RPMI7951 (cell line): ENCODE data around the gene ZIC1. TPM values are rescaled to one million over a fixed set of nuclear protein-coding genes. Genes with fewer than 3 reads are reported as not detected.

Experiments
- DNase-seq: peaks from one replicate; pipeline ENCODE4 v3.0.0-alpha.2; 2012; ENCODE audit warnings: low read depth
- total RNA-seq: library from RNA; depleted of rRNA; stranded (reverse); fragments of >200 nt; shearing (Covaris generic); gene quantifications from 2 replicates; pipeline ENCODE4 v1.2.3, GENCODE V29; 2014

The ZIC1 gene
- total RNA-seq, 1 experiment from 2014 or later = 12.1 TPM

DNA sequence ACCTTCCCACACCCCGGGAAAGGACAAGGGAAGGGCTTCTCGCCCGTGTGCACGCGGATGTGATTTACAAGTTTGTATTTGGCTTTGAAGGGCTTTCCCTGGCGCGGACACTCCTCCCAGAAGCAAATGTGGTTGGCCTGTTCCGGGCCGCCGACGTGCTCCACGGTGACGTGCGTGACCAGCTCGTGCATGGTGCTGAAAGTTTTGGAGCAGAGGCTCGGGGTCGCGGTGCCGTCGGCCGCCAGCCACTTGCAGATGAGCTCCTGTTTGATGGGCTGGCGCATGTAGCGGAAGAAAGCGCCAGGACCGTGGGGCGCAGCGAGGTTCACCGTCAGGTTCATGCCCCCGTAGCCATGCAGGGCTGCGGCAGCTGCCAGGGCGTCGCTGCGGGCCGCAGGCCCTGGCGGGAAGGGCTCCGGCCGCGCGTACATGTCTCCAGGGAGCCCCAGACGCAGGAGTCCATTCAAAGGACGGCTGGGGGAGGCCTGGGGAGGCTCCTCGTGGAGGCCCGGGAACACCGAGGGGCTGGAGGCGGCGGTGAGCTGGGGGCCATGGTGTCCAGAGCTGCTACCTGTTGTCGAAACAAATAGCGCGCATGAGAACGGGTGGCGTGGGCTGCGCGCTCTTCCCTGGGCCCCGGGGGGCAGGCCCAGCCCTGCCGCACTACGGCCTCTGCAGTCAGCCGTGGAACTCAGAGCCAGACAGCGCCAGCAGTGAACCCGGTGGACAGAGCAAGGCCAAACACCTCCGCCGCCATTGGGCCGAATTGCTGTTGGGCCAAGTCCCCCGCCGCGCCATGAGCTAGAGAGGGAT, 13.1 kb upstream of the ZIC1 start:
- no peak for DNase-seq

DNA sequence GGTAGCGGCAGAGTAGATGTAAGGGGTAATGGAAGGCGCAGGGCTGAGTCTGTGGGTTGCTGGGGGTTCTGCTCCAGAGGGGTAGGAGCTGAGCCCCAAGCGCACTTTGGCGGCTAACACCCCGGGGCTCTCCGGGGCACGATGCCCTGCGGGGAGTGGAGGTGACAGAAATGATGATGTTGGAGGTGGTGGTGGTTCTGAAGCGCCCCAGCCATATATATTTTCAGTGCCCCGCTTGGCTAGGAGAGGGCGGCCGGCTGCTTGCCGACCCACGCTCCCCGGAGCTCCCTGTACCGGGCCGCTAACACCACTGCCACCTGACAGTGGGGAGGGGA, 12.5 kb upstream of the ZIC1 start:
- no peak for DNase-seq

DNA sequence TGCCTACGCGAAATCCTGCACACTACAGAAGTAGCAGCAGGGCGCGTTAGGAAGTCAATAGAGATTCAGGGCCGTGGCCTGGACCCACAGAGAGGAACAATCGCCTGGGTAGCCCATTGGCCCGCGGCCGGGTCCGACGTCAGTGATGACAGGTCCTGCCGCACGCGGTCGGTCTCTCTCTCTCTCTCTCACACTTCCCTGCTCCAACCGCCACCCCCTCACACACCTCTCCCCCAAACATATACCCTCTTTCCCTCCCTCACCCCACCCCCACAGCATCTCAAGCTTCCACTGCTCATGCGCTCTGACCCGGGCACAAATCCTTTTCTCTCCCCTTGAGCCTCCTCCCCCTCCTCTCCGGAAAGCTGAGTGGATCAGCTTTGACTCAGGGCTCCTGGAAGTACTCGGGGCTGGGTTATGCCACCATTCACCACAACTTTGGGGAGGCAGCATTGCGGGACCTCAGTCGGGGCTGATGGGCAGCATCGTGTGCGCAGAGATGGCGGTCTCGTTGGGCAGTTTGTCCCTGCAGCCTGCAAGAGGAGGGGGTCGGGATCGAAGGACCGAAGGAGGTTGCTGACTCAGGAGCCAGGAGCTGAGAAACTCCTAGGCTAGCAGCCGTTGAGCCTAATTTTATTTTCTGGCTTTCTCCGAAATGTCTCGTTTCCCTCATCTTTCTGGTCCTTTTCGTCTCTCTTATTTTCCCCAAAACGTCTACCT, 11.8 kb upstream of the ZIC1 start:
- no peak for DNase-seq

DNA sequence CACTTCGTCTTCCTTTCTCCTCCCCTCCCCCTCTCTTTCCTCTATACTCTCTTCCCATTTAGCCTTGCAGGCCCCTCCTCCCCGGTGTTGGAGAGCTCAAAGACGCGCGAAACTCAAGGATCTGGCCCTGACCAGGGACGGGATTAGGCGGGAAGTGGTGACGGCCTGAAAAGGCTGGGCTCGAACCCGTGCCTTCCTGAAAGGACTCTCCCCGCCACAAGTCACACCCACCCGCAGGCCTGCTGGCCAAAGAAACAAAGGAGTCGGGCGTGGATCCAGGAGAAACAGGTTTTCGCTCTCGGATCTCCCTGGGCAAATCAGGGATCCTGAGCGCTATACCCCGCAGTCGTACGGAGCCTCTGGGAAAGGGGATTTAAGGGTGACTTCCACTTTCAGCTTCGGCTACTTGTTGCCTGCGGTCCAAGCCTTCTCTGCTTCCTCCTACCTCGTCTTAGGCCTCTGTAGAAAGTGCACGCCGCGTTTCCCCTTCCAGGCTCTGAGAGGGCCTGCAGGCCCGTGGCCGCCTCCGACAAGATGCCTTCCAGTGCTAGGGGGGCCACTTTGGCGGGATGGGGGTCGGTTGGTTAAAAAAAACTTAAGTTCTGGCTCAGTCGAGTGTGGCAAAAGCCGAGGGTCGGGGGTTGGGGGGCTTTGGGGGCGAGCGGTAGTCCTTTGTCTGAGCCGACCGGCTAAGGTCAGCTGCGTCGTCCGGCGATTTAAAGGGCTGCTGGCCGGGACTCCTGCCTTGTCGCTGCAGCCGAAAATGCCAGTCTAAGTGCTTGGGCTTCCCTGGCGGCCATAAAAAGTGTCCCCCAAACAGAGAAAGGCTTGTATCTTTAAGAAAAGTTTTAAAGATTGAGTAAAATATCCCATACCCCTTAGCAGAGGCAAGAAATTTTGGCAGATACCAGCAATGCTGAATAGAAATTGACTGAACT, 11.0 kb upstream of the ZIC1 start:
- no peak for DNase-seq

DNA sequence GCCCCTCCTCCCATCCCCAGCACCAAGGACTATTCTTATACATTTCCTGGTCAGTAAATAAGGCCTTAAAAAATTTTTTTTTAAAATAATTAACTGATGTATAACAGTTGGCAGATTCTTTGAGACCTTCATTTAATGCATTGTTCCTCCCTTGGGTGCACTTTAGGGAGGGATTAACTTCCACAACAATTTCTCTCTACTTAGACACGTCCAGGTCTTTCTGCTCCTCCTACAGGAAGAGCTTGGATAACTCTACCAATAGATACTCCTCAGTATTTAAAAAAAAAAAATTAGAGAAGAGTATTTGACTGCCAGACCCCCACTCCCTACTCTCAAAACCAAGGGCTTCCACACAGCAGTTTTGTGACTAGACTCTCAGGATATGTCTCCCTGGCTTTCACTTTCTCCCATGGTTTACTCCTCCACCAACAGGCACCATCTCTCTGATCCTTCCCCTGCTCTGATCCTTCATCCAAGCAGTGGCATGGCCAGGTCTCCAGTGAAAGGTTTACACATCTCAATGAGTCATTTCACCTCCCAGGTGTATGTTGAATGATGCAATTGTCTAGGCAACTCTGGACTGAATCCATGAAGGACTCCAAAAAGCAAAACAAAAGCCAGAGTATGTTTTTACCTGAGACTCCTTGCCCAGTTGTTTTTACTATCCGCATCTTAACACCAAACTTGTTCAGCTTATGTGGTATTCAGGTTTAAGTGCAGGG, 10.2 kb upstream of the ZIC1 start:
- no peak for DNase-seq

DNA sequence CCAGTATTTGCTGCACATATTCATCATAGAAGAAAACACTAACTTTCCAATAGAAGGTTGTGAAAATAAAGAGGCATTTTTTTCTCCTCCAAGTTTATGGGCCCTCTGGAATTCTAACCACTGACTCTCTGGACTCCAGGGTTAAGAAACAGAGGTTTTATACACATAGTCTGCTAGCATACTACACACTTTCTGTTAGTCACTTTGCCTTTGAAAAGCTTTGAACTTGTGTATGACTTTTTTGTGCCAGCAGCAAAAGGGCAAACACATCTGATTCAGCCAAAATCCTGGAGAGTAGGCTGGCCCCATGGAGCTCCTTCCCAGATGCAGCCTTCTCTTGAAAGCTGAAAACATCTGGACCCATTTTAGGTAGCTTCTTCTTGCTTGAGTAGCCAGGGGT, 9.1 kb upstream of the ZIC1 start:
- no peak for DNase-seq

DNA sequence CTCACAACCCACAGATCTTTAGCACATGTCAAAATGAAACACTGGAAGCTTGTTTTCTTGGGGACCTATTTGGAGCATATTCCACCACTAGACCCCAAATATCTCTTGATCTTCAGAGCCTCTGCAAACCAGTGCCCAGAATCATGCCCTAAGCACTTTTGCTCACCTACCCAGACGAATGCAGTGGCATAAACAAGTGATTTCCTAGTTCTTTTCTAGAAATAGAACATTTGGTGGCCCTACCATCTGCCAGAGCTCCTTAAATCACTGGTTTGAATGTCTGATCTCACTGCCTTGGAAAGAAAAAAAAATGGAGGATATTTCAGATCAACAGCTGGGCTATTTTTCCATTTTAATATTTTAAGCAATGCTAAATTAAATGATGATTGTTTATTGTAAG, 8.2 kb upstream of the ZIC1 start:
- no peak for DNase-seq

DNA sequence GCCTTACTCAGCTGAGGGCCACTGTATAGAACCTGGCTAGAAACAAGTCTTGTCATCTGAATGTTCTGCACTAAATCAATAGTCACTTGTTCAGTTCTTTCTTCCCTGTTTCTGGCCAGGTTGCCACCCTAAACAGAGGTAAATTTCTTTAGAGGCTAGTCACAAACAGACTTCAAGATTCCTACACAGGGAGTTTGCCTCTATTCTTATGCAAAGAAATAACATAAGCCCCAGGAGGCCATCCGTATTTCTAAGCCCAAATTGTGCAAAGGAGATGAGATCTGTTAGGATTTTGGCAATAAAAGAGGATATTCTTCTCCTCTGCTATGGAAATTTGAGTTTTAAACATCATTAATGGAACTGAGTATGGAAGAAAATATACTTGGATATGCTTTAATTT, 7.7 kb upstream of the ZIC1 start:
- DNase-seq = no peak

DNA sequence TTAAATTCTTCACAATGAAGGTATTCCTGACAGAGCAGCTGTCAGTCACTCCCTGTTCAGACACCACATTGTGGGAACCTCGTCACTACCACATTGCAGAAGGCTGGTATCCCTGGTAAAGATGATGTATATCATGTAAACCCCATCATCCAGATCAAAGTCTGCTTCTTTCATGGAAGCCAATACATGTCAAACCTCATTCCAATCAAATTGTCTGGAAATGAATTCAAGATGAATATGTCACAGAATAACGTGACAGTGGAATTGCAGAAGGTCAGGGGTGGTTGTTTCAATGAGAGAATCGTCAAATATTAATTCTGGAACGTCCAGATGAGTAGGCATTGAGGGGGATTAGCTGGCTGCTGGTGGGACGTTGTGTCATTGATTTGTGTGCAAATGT, 7.0 kb upstream of the ZIC1 start:
- DNase-seq = no peak

DNA sequence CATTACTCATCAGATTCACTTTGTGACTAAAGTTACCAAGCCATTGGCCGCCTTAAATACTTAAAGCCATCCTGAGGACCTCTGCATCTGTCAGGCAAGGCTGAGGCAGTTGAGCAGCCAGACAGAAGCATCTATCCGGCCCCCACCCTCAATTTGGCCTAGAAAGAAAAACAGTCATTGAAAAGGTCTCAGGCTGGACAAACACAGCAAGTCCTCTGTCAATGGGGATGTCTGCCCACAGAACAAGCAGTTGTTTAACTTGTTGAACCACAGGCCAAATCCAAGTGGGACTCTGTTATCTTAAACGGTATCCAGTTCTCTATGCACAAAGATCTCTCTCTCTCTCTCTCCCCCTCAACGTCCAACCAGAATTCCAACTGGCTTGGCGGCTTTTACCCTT, 5.7 kb upstream of the ZIC1 start:
- DNase-seq = no peak

DNA sequence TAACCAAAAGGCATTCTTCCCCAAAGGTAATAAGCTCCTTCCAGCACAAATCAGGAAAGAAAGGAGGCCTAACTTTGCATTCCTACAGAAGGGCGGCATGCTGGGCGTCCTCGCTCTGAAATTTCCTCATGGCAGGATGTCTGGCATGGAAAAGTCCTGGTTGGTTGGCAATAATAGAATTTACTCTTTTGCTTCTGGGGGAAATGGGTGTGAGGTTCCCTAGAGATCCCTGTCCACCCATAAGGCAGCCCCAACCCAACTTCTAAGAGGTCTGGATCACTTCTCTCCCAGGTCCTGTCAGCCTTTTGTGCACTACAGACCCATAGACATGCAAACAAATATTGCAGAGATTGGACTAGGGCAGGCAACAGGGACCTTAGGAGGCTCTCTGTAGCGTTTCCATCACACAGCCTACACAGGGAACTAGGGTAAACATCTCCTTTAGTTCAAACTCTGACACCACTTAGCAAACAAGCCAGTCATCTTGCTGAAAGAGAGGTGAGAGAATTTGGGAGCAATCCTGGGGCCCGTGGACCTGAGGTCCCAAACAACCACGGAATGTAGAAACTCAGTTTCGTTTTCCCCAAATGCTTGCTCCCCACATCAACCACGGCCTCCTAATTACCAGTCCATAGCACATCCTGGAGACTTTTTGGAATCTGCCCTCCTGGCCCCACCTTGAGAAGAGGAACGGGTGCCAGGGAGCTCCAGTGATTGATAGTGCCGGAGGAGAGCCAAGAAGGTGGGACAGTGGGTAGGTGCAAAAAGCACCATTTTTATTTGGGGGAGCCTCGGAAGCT, 5.0 kb upstream of the ZIC1 start:
- DNase-seq = no peak

DNA sequence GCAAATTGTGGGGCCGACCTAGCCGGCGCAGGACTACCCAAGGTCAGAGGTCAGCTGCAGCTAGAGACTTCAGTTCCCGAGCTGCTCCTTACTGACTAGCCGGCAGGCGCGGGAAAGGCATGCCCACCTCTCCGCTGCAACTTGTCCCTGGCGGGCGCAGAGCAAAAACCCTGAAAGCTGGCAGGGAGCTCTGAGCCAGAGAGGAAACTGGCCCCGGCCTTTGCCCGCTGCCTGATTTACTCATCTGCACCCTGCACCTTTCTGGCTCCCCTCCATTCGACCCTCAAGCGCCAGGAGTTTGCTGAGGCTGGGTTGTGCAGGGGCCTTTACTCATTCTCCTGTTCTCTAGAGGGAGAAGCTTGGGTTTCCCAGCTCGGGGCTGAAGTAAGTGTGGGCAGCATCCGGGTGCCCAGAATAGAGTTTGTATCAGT, 4.3 kb upstream of the ZIC1 start:
- DNase-seq = no peak

DNA sequence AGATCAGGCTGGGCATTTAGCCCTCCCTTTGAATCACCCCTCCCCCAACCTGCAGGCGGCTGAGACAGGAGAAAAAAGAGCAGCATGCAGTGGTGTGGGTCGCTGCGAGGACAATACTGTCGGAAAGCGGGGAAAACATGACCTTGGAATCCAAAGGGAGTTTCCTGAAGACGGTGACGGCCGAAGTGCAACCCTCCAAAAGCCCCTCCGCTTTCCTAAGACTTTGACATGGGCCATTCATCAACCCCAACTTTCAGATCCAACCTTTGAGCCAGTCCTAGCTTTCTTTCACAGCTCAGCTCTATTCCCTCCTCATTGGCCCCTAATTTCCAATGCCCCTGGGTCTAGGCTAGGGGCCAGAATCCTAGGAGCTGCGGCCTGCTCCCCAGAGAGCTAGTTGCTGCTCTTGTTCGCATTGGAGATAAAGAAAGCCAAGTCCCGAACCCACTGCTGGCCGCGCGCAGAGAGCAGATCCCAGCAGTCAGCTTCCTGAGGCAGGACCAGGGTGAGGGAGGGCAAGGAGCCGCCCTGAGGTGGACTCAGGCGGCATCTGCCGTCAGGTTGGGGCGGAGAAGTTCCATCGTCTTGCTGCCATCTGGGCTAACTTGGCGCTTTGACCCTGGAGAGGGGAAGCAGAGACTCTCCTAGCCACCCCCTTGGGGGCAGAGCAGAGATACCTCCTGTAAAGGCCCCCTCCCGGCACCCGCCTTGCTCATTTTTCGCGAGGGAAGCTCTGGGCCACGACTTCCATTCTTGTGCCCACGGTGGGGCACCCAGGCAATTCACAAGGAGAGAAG, 3.7 kb upstream of the ZIC1 start:
- DNase-seq = no peak

DNA sequence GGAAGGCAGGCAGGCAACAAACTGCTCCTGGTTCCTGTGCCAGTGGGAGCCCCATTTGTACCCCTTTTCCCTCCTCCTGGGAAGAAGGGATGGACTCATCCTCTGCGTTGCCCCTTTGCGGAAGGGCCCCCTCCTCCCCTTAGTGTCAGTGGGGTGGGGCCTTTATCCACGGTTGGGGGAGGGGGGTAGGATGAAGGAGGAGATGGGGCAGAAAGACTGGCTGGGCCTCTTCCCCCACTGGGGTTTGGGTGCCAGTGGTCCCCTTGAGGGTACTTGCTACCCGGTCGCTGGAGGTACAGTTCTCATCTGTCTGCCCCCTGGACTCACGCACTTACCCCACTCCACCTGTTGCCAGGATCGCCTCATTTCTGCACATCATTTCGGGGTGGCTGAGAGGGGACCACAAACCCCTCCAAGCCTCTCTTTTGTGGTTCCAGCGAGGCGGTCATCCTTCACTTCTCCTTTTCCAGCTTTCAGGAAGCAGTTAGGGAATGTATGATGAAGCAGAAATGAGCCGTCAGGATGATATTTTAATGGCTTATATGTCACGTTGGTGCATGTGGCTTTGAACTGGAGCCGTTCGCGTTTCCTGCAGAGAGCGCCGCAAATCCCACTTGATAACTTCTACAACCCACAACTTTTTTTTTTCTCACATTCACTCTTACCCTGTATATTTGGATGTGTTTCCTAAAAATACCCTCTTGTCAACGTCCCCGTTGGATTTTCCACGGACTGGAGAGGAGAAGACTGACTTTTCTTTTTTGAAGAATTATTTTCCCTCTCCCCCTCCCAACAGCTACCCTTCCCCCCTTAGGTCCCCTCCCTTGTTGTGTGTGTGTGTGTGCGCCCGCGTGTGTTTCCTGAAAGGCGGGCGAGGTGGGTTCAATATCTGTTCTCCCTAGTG, 2.9 kb upstream of the ZIC1 start, which contains the start of gene ZIC4:
TSS of gene ZIC4 (minus strand) at position 516 of the 904 bp plus-strand sequence. CDS start 3,746 bp downstream, outside the sequence.
- DNase-seq = no peak

DNA sequence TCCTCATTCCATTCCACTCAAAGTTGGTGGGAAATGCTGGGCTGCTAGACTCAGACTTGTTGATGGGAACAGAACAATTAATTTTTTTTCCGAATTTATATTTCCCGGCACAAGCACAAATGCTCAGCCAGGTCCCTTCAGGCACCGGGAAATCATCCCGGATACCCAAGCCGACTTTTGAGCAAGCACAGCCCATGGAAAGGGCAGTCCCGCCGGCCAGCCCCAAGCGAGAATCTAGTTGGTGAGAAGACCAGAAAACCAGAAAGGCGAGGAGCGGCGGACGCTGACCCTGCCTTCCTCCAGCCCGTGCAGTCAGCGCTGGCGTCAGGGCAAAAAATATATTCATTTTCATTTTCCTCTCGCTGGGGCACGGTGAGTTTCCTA, 2.1 kb upstream of the ZIC1 start:
- no peak for DNase-seq

DNA sequence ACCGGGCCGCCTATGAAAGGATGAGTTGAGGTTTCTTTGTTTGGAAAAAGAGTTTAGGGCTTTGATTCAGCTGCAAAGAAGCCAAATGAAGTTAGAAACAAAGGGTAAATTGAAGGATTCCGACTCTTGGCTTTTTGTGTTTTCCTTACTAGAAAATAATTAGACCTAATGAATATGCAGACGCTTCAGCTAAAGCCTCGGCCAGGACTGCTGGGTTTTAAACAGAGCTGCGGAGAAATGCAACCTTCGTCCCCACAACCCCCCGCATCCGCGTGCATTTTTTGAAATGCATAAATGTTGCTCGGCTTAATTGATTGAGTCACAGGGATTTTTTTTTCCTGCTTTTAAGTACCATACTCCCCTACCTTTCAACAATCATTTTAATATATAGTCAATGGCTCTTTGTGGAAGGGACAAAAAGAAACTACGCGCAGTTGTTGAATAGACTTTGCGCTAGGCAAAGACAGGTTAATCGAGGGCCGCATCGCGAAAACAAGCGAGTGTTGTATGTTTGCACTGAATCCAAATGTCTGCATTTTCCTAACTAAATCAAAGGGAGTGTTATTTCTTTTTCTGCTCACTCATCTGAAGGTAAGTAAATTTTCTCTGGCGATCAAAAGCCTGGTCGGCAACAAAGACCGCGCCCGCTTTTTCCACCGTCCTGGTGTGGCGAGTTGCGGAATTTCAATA, 1.5 kb upstream of the ZIC1 start:
- no peak for DNase-seq

DNA sequence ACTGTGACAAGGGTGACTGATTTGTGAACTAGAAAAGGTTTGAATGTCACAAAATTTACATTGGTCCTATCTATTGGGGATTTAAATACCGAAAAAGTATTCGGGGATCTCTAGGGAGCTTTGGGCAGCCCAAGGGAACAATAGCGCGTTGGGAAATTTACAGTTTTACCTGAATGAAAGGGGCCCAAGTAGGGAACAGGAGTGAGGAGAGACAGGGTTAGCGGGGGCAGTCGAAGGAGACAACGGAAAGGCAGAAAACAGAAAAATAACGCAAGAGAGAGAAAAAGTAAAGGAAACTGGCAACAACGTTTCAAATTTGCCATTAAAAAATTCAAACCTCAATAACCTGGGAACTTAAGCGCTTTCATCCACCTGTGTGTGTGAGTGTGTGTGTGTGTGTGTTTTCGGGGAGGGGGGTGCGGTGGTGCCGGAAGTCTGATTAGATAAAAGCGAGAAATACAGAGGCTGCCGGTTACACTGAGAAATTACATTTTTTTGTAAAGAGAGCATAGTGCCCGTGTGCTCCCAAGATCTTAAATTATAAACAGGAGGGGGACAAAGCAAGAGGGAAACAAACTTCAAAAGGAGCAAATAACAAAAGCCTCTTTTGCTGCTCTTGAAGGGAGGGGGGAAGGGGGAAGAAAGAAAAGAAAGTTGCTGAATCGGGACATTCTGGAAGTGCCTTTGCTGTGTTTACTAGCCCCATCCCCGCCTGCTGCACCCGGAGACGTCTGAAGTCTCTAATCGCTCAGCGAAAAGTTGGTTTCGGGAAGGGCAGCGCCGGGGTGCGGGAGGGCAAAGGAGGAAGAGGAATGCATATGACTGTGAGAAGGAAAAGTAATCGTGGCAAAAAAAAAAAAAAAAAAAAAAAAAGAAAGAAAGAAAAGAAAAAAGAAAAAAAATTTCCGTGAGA, 721 bp upstream of the ZIC1 start:
- DNase-seq = no peak
